ENCODE data around the gene SPTBN5.

DNA sequence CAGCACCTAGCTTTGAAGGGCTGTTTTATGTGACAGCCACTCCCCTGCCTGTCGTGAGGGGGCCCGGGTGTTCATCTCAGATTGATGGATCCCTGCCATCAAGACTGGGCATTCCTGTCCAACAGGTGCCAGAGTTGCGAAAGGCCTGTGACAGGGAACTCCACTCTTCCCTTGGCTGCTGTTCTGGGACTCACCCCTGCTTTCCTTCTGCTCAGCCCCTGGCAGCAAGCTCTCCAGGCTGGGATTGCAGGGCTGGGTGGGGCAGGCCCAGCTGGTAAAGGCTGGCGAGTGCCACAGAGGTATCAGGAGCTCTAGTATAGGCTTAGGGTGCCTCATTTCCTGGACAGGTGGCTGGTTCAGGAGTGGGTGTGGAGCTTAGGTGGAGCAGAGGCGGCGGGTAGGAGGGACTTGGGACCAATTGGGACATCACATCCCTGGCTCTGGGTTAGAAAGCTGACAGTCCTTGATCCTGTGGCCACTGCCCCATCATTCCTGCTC is 55.4 kb downstream of the SPTBN5 start, which contains the start of gene PLA2G4B:
- TF ChIP-seq, protein P1, sequence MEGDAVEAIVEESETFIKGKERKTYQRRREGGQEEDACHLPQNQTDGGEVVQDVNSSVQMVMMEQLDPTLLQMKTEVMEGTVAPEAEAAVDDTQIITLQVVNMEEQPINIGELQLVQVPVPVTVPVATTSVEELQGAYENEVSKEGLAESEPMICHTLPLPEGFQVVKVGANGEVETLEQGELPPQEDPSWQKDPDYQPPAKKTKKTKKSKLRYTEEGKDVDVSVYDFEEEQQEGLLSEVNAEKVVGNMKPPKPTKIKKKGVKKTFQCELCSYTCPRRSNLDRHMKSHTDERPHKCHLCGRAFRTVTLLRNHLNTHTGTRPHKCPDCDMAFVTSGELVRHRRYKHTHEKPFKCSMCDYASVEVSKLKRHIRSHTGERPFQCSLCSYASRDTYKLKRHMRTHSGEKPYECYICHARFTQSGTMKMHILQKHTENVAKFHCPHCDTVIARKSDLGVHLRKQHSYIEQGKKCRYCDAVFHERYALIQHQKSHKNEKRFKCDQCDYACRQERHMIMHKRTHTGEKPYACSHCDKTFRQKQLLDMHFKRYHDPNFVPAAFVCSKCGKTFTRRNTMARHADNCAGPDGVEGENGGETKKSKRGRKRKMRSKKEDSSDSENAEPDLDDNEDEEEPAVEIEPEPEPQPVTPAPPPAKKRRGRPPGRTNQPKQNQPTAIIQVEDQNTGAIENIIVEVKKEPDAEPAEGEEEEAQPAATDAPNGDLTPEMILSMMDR (IDR thresholded peaks at IDR 0.05) = no peak
- TF ChIP-seq POLR2A (IDR thresholded peaks at IDR 0.05) = no peak
